SK-N-SH (cell line): ENCODE data around the gene C1GALT1. TPM values are rescaled to one million over a fixed set of nuclear protein-coding genes. Genes with fewer than 3 reads are reported as not detected.

ENCODE experiments used
- CTCF ChIA-PET: fragments of 300-600, 350-600 bp; formaldehyde crosslinking; extraction: SDS; loops from one replicate; lab custom pipeline; 2021; lab: Yijun Ruan, JAX
- POLR2A ChIA-PET: fragments of 350-600 bp; sonication (Branson Sonifier 250); formaldehyde crosslinking; extraction: SDS; loops from one replicate; lab custom pipeline; 2020; ENCODE audit warnings: antibody characterized with exemption, inconsistent platforms; lab: Yijun Ruan, JAX
- DNase-seq: peaks from one replicate; pipeline ENCODE4 v3.0.0; 2012
- H2AFZ ChIP-seq: fragments of 200-600 bp; sonication (generic); 2 replicates; pipeline ENCODE4 v1.8.1; 2016; ENCODE audit warnings: antibody characterized with exemption, mild to moderate bottlenecking, low read depth
- H3F3A ChIP-seq: fragments of 200-600 bp; sonication (generic); replicated peaks from 2 replicates; pipeline ENCODE3; 2016; ENCODE audit warnings: antibody characterized with exemption, mild to moderate bottlenecking; ENCODE audit not compliant: insufficient read depth
- H3K27ac ChIP-seq, 2 experiments: fragments of 200-500 bp in 1 of 2; fragments of 200-600 bp in 1 of 2; sonication (Bioruptor generic) in 1 of 2; sonication (generic), shearing (Covaris generic) in 1 of 2; 2 replicates each; pipeline versions ENCODE4 v1.5.1 to v1.6.1; 2014 to 2016; ENCODE audit warnings: low read depth in 2 of 2, inconsistent platforms in 1 of 2, low read length in 1 of 2, mild to moderate bottlenecking in 1 of 2, mixed read lengths in 1 of 2
- H3K27me3 ChIP-seq: fragments of 200-600 bp; sonication (generic), shearing (Covaris generic); 2 replicates; pipeline ENCODE4 v1.6.1; 2016; ENCODE audit warnings: mixed run types; ENCODE audit not compliant: insufficient read depth
- H3K36me3 ChIP-seq, 2 experiments: fragments of 200-500 bp in 1 of 2; fragments of 200-600 bp in 1 of 2; sonication (Bioruptor generic) in 1 of 2; sonication (generic) in 1 of 2; replicated peaks in 1 of 2; 2 replicates each; pipeline versions ENCODE3 to v1.5.1; 2014 to 2016; ENCODE audit warnings: low read length in 1 of 2, mild to moderate bottlenecking in 1 of 2; ENCODE audit not compliant: insufficient read depth in 2 of 2, control insufficient read depth in 1 of 2
- H3K4me1 ChIP-seq, 2 experiments: fragments of 200-500 bp in 1 of 2; fragments of 200-600 bp in 1 of 2; sonication (Bioruptor generic) in 1 of 2; sonication (generic), shearing (Covaris generic) in 1 of 2; 2 replicates each; pipeline versions ENCODE4 v1.5.1 to v1.6.1; 2014 to 2016; ENCODE audit warnings: low read depth in 1 of 2, low read length in 1 of 2, mixed run types in 1 of 2; ENCODE audit not compliant: insufficient read depth in 2 of 2, control insufficient read depth in 1 of 2
- H3K4me2 ChIP-seq: fragments of 200-600 bp; sonication (generic), shearing (Covaris generic); 2 replicates; pipeline ENCODE4 v1.6.1; 2017; ENCODE audit warnings: mixed run types
- H3K4me3 ChIP-seq, 2 experiments: fragments of 200-500 bp in 1 of 2; fragments of 200-600 bp in 1 of 2; sonication (Bioruptor generic) in 1 of 2; sonication (generic), shearing (Covaris generic) in 1 of 2; 2 replicates each; pipeline versions ENCODE4 v1.5.1 to v1.8.1; 2014 to 2016; ENCODE audit warnings: low read depth in 2 of 2, inconsistent platforms in 1 of 2, low read length in 1 of 2, mild to moderate bottlenecking in 1 of 2, mixed read lengths in 1 of 2, moderate library complexity in 1 of 2
- H3K79me2 ChIP-seq: fragments of 200-600 bp; sonication (generic); 2 replicates; pipeline ENCODE4 v1.8.1; 2017; ENCODE audit warnings: mild to moderate bottlenecking; ENCODE audit not compliant: insufficient read depth
- H3K9ac ChIP-seq: fragments of 200-600 bp; sonication (generic); 2 replicates; pipeline ENCODE4 v1.6.1; 2017; ENCODE audit warnings: mixed run types
- H3K9me2 ChIP-seq: fragments of 200-600 bp; sonication (generic); 2 replicates; pipeline ENCODE4 v1.6.1; 2017; ENCODE audit warnings: mixed run types
- H3K9me3 ChIP-seq: fragments of 200-600 bp; sonication (generic); 2 replicates; pipeline ENCODE4 v1.6.1; 2017; ENCODE audit warnings: mixed run types, mild to moderate bottlenecking, moderate library complexity
- H4K20me1 ChIP-seq: fragments of 200-600 bp; sonication (generic); 2 replicates; pipeline ENCODE4 v1.6.1; 2017; ENCODE audit warnings: mild to moderate bottlenecking, mixed run types; ENCODE audit not compliant: insufficient read depth
- ELF1 ChIP-seq: IDR thresholded peaks from 2 replicates; pipeline ENCODE4 v1.4.0; 2012
- EZH2phosphoT487 ChIP-seq: fragments of 200-600 bp; sonication (generic); IDR thresholded peaks from 2 replicates; pipeline ENCODE4 v1.6.1; 2017; ENCODE audit warnings: low read depth, mixed run types, mild to moderate bottlenecking, antibody characterized with exemption, moderate library complexity, borderline replicate concordance
- FOXM1 ChIP-seq: IDR thresholded peaks from 2 replicates; pipeline ENCODE4 v1.4.0; 2012; ENCODE audit warnings: low read depth, mild to moderate bottlenecking
- GATA2 ChIP-seq: sonication (generic); formaldehyde crosslinking; IDR thresholded peaks from 2 replicates; pipeline ENCODE4 v1.5.0; 2020; ENCODE audit warnings: mild to moderate bottlenecking, missing genetic modification reagents
- JUND ChIP-seq: IDR thresholded peaks from 2 replicates; pipeline ENCODE4 v1.4.0; 2012
- MEF2A ChIP-seq: IDR thresholded peaks from 2 replicates; pipeline ENCODE4 v1.4.0; 2012; ENCODE audit warnings: low read depth, borderline replicate concordance
- RAD21 ChIP-seq: IDR thresholded peaks from 2 replicates; pipeline ENCODE4 v1.6.1; 2012; ENCODE audit warnings: mild to moderate bottlenecking, low read length
- RCOR1 ChIP-seq: fragments of 150-350 bp; IDR thresholded peaks from 2 replicates; pipeline ENCODE4 v1.6.1; 2017; ENCODE audit warnings: antibody characterized with exemption, low read length
- SMC3 ChIP-seq: IDR thresholded peaks from 2 replicates; pipeline ENCODE4 v1.6.1; 2012; ENCODE audit warnings: low read depth, low read length, improper control_type of control experiment
- TAF1 ChIP-seq: IDR thresholded peaks from 2 replicates; pipeline ENCODE4 v1.6.1; 2012; ENCODE audit warnings: low read depth, mild to moderate bottlenecking, low read length, moderate library complexity, borderline replicate concordance
- TCF12 ChIP-seq: IDR thresholded peaks from 2 replicates; pipeline ENCODE4 v1.4.0; 2012
- WGBS: methylation state at CpG from one replicate; pipeline ENCODE4 v1.1.6; 2017; ENCODE audit warnings: low lambda C conversion rate; 5-methylcytosine and 5-hydroxymethylcytosine counted together
- polyA plus RNA-seq, 3 experiments: library from polyadenylated mRNA; depleted of rRNA; stranded (reverse); fragments of >200 nt; gene quantifications; 2 replicates each; pipeline ENCODE4 v1.2.3, GENCODE V29; 2012
- TF ChIP-seq, protein P1 (sequence below): fragments of 150-350 bp; IDR thresholded peaks from 2 replicates; pipeline ENCODE4 v1.6.1; 2017; ENCODE audit warnings: antibody characterized with exemption, low read length, low read depth, borderline replicate concordance
- TF ChIP-seq, protein P2 (sequence below): IDR thresholded peaks from 2 replicates; pipeline ENCODE4 v1.4.0; 2012; ENCODE audit warnings: low read depth, borderline replicate concordance
- TF ChIP-seq, protein P3 (sequence below): fragments of 150-350 bp; IDR thresholded peaks from 2 replicates; pipeline ENCODE4 v1.6.1; 2016; ENCODE audit warnings: mild to moderate bottlenecking, low read depth, low read length
- TF ChIP-seq, protein P4 (sequence below): fragments of 200-600 bp; sonication (generic); IDR thresholded peaks from 2 replicates; pipeline ENCODE4 v1.6.1; 2017; ENCODE audit warnings: antibody characterized with exemption, mild to moderate bottlenecking, moderate library complexity

C1GALT1 gene
- polyA plus RNA-seq, 1 of the 3 experiments (the other 2 are of a cell fraction): 15.2 TPM

DNA sequence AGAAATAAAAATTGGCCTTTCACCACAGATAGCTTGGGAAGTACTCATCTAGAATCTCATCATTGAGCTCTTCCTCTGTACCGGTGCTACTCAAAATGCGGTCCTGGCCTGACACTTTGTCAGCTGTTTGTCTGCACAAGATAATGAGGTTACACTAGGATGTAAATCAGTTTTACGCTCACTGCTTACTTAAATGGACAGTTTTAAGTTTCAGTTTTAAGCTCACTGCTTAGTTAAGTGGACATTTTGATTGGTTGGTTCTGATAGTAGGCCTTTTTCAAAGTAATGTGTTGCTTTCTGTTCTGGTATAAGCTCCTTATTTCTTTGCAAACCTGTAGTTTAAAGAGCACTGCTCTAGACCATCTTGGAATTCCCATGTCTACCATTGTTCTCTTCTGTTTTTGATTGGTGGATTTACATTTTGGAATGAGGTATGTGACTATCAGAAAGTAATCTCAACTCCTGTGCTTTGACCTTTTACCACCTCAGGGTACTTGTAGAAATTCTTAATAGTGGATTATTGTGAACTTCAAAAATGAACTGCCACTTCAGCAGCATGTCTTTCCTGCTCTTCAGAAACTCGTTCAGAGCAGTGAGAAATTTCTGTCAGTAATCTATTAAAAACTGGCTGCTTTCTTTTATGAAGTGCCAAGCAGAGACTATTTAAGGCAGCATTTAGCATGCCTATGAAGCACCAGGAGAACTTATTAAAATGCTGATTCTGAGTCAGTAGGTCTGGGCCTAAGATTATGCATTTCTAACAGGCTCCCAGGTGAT lies 55.0 kb downstream of the C1GALT1 start:
- H3K9ac ChIP-seq: no peak overlapping the region
- H3K4me3 ChIP-seq: no peak overlapping the region
- H2AFZ ChIP-seq: no peak overlapping the region
- ChIA-PET CTCF (interaction anchor here (1.0 to 1.9 kb wide), 4 partner anchors 14 to 134 kb away, joined by 3 to 4 read pairs (median 3); no protein-coding TSS in a partner anchor), POLR2A (no interaction called here)
- no peaks in the 10 kb centered on the region for H3K79me2 ChIP-seq
- no peaks in the 10 kb centered on the region for H3K9me3 ChIP-seq
- no peak for DNase-seq
- peaks cover 25 to 50% of the 10 kb centered on the region in 2 experiments for H3K36me3 ChIP-seq
- H4K20me1 ChIP-seq: no peaks in the 10 kb centered on the region
- TF ChIP-seq, protein P1, sequence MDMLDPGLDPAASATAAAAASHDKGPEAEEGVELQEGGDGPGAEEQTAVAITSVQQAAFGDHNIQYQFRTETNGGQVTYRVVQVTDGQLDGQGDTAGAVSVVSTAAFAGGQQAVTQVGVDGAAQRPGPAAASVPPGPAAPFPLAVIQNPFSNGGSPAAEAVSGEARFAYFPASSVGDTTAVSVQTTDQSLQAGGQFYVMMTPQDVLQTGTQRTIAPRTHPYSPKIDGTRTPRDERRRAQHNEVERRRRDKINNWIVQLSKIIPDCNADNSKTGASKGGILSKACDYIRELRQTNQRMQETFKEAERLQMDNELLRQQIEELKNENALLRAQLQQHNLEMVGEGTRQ: no peak
- TF ChIP-seq, protein P2, sequence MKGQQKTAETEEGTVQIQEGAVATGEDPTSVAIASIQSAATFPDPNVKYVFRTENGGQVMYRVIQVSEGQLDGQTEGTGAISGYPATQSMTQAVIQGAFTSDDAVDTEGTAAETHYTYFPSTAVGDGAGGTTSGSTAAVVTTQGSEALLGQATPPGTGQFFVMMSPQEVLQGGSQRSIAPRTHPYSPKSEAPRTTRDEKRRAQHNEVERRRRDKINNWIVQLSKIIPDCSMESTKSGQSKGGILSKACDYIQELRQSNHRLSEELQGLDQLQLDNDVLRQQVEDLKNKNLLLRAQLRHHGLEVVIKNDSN: no peak
- no peak for TF ChIP-seq MEF2A
- no peak for TF ChIP-seq SMC3
- TF ChIP-seq JUND: no peak
- TF ChIP-seq RAD21: no peak
- TF ChIP-seq, protein P3, sequence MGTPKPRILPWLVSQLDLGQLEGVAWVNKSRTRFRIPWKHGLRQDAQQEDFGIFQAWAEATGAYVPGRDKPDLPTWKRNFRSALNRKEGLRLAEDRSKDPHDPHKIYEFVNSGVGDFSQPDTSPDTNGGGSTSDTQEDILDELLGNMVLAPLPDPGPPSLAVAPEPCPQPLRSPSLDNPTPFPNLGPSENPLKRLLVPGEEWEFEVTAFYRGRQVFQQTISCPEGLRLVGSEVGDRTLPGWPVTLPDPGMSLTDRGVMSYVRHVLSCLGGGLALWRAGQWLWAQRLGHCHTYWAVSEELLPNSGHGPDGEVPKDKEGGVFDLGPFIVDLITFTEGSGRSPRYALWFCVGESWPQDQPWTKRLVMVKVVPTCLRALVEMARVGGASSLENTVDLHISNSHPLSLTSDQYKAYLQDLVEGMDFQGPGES: no peak
- TF ChIP-seq TCF12: no peak
- no peak for TF ChIP-seq GATA2 (CRISPR knock-in tag)
- no peak for TF ChIP-seq EZH2phosphoT487
- TF ChIP-seq RCOR1: no peak
- no peak for TF ChIP-seq TAF1
- TF ChIP-seq, protein P4, sequence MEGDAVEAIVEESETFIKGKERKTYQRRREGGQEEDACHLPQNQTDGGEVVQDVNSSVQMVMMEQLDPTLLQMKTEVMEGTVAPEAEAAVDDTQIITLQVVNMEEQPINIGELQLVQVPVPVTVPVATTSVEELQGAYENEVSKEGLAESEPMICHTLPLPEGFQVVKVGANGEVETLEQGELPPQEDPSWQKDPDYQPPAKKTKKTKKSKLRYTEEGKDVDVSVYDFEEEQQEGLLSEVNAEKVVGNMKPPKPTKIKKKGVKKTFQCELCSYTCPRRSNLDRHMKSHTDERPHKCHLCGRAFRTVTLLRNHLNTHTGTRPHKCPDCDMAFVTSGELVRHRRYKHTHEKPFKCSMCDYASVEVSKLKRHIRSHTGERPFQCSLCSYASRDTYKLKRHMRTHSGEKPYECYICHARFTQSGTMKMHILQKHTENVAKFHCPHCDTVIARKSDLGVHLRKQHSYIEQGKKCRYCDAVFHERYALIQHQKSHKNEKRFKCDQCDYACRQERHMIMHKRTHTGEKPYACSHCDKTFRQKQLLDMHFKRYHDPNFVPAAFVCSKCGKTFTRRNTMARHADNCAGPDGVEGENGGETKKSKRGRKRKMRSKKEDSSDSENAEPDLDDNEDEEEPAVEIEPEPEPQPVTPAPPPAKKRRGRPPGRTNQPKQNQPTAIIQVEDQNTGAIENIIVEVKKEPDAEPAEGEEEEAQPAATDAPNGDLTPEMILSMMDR: no peak
- TF ChIP-seq ELF1: no peak
- no peak for TF ChIP-seq FOXM1
- TF ChIP-seq, all 33 proteins: peak for 0
- Histone ChIP-seq H3K27me3 (no peaks in the 10 kb centered on the region), H3K27ac (no peak overlapping the region), H3F3A (no peaks in the 10 kb centered on the region), H3K4me1 (no peaks in the 10 kb centered on the region), H3K4me2 (no peak overlapping the region), H3K9me2 (no peaks in the 10 kb centered on the region)
- WGBS: 96% methylated on average over 4 of the region's 4 CpGs
